GM10248 (cell line): ENCODE results near the gene ABCD1.

Experiments
- CTCF ChIA-PET: fragments of 300-600 bp; sonication (Branson Sonifier 250); formaldehyde crosslinking; extraction: SDS; loops from one replicate; lab custom pipeline; 2021; ENCODE audit warnings: antibody characterized with exemption; lab: Yijun Ruan, JAX
- POLR2A ChIA-PET: fragments of 350-650 bp; sonication (Branson Sonifier 250); formaldehyde crosslinking; extraction: SDS; loops from one replicate; lab custom pipeline; 2020; ENCODE audit warnings: antibody characterized with exemption; lab: Yijun Ruan, JAX
- DNase-seq: peaks from one replicate; pipeline ENCODE4 v3.0.0; 2012; ENCODE audit errors: extremely low spot score
- CTCF ChIP-seq: IDR thresholded peaks from 2 replicates; pipeline ENCODE4 v1.5.1; 2012; ENCODE audit warnings: mild to moderate bottlenecking, low read depth; ENCODE audit errors: extremely low read depth, missing control alignments, control extremely low read depth

The ABCD1 gene

GRCh38 chrX:153781428-153782047 is 56.9 kb downstream of the ABCD1 start:
- CTCF ChIA-PET, result interaction anchor here (1.2 kb wide), 1 partner anchor 14 kb away, joined by 5 read pairs; no protein-coding TSS in a partner anchor
- POLR2A ChIA-PET, result no interaction called here
- DNase-seq, result no peak
- TF ChIP-seq CTCF, result no peak

- DNase-seq, result no peak
- CTCF ChIA-PET, result interaction anchor here (1.2 kb wide), 1 partner anchor 14 kb away, joined by 5 read pairs; no protein-coding TSS in a partner anchor
- no peak for TF ChIP-seq CTCF
These were observed 57.7 kb downstream of the ABCD1 start for GRCh38 chrX:153782313-153782712.

GRCh38 chrX:153782871-153783270 is 58.2 kb downstream of the ABCD1 start:
- ChIA-PET POLR2A (no interaction called here), CTCF (interaction anchor here (1.2 kb wide), 1 partner anchor 15 kb away, joined by 5 read pairs; no protein-coding TSS in a partner anchor)
- DNase-seq, result no peak
- TF ChIP-seq CTCF, result no peak

More at GRCh38 chrX:153782313-153782712, 57.7 kb downstream of the ABCD1 start:
- POLR2A ChIA-PET, result no interaction called here

- POLR2A ChIA-PET, result no interaction called here
- DNase-seq, result no peak
- CTCF ChIA-PET, result no interaction called here
- no peak for TF ChIP-seq CTCF
These were observed 58.8 kb downstream of the ABCD1 start for GRCh38 chrX:153783378-153784013.

GRCh38 chrX:153784325-153784967 is 59.8 kb downstream of the ABCD1 start:
- no peak for DNase-seq
- POLR2A ChIA-PET, result interaction anchor here (0.7 kb wide), 1 partner anchor 337 kb away, joined by 5 read pairs; no protein-coding TSS in a partner anchor
- TF ChIP-seq CTCF, result no peak
- CTCF ChIA-PET, result no interaction called here

- no peak for TF ChIP-seq CTCF
- POLR2A ChIA-PET, result no interaction called here
- CTCF ChIA-PET, result interaction anchor here (1.4 kb wide), 1 partner anchor 161 kb away, joined by 4 read pairs; no protein-coding TSS in a partner anchor
- DNase-seq, result no peak
These were observed 62.0 kb downstream of the ABCD1 start for GRCh38 chrX:153786669-153787068.
